ENCODE measurements around the gene JOSD2. TPM values are rescaled to one million over a fixed set of nuclear protein-coding genes. Genes with fewer than 3 reads are reported as not detected.

JOSD2 gene
- total RNA-seq, 1 experiment from 2014 or later = 40.9 TPM

DNA sequence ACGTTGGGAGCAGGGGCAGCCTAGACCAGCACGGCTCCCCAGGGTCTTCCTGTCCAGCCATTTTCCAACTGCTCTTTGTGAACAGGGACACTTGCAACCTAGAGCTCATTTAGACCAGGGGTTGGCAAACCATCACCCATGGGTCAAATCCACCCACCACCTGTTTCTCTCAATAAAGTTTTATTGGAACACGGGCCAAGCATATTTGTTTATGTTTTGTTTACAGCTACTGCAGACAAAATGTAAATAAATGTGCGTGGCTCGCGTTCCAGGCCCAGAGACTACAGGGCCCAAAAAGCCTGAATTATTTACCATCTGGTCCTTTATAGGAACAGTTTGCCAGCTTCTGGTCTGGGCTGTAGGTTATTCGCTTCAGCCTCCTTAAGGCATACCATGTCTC lies 48.0 kb downstream of the JOSD2 start:
- H3K9me3 ChIP-seq (ENCODE audit: control insufficient read depth in 1 of 2, insufficient read depth in 1 of 2, low read depth in 1 of 2, low read length in 2 of 2) = no peaks in the 10 kb centered on the region
- no peaks in the 10 kb centered on the region for H3K9me2 ChIP-seq (ENCODE audit: insufficient read depth)
- no peaks in the 10 kb centered on the region for H4K20me1 ChIP-seq (ENCODE audit: insufficient read depth)
- no peak overlapping the region for H2AFZ ChIP-seq (ENCODE audit: low read depth, low read length, poor library complexity, severe bottlenecking)
- ChIA-PET CTCF (interaction anchor here (1.5 kb wide), 1 partner anchor 94 kb away, joined by 7 read pairs; no protein-coding TSS in a partner anchor), POLR2A (no interaction called here), RAD21 (ENCODE audit: low non-redundant PET in 1 of 2, low total read pairs in 2 of 2, uncharacterized antibody in 2 of 2, unreplicated experiment in 2 of 2) (no interaction called here)
- no peak overlapping the region for H3K4me2 ChIP-seq (ENCODE audit: low read length)
- BruUV-seq (replicated peaks) = no TSS peak
- ATAC-seq = no peak
- no peak overlapping the region for H3K4me3 ChIP-seq (replicated peaks in 1 of 2; ENCODE audit: low read depth in 1 of 2, low read length in 2 of 2)
- no peaks in the 10 kb centered on the region for H3K36me3 ChIP-seq (ENCODE audit: control insufficient read depth in 1 of 2, insufficient read depth in 2 of 2, low read length in 2 of 2)
- no peaks in the 10 kb centered on the region for H3K79me2 ChIP-seq (ENCODE audit: insufficient read depth, low read length)
- no peaks in the 10 kb centered on the region for H3K27me3 ChIP-seq (ENCODE audit: insufficient read depth, low read length)
- DNase-seq (ENCODE audit: low read depth, low spot score) = no peak
- TF ChIP-seq ZNF274 (IDR thresholded peaks at IDR 0.05; ENCODE audit: low read depth, low read length) (no peak), ELF1 (IDR thresholded peaks at IDR 0.05; ENCODE audit: borderline replicate concordance, low read depth) (no peak), YY1 (IDR thresholded peaks at IDR 0.05; ENCODE audit: extremely low read depth, insufficient replicate concordance, low read depth, low read length) (no peak), POLR2AphosphoS5 (IDR thresholded peaks at IDR 0.05; ENCODE audit: low read depth, low read length) (no peak), SIN3A (IDR thresholded peaks at IDR 0.05; ENCODE audit: low read depth) (no peak), ZFX (IDR thresholded peaks at IDR 0.05) (no peak)
- TF ChIP-seq, protein P1, sequence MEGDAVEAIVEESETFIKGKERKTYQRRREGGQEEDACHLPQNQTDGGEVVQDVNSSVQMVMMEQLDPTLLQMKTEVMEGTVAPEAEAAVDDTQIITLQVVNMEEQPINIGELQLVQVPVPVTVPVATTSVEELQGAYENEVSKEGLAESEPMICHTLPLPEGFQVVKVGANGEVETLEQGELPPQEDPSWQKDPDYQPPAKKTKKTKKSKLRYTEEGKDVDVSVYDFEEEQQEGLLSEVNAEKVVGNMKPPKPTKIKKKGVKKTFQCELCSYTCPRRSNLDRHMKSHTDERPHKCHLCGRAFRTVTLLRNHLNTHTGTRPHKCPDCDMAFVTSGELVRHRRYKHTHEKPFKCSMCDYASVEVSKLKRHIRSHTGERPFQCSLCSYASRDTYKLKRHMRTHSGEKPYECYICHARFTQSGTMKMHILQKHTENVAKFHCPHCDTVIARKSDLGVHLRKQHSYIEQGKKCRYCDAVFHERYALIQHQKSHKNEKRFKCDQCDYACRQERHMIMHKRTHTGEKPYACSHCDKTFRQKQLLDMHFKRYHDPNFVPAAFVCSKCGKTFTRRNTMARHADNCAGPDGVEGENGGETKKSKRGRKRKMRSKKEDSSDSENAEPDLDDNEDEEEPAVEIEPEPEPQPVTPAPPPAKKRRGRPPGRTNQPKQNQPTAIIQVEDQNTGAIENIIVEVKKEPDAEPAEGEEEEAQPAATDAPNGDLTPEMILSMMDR (IDR thresholded peaks at IDR 0.05 in 2 of 3, conservative IDR thresholded peaks at IDR 0.05 in 1 of 3; ENCODE audit: borderline replicate concordance in 1 of 3, insufficient read depth in 1 of 3, low read depth in 2 of 3, low read length in 2 of 3) = no peak
- TF ChIP-seq, protein P2, sequence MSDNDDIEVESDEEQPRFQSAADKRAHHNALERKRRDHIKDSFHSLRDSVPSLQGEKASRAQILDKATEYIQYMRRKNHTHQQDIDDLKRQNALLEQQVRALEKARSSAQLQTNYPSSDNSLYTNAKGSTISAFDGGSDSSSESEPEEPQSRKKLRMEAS (IDR thresholded peaks at IDR 0.05) = no peak
- intact Hi-C loops (cut with micrococcal nuclease) = no loop called here
- H3K27ac ChIP-seq (ENCODE audit: low read depth, low read length) = no peak overlapping the region
- H3K4me1 ChIP-seq (ENCODE audit: control insufficient read depth in 1 of 2, insufficient read depth in 2 of 2, low read length in 2 of 2) = peaks cover 19 to 47% of the 10 kb centered on the region in 2 experiments
- no peak overlapping the region for H3K9ac ChIP-seq (ENCODE audit: low read length)

Data from HCT116 (cell line).